Glomerular visceral epithelial cell (primary cell): ENCODE data around the gene FUNDC2.

Experiments
- DNase-seq: peaks from one replicate; pipeline ENCODE4 v3.0.0-alpha.2; 2016; ENCODE audit errors: extremely low spot score

The FUNDC2 gene

GRCh38 chrX:155069414-155069813 lies 42.8 kb downstream of the FUNDC2 start:
- DNase-seq, result no peak

GRCh38 chrX:155070038-155070437 lies 43.4 kb downstream of the FUNDC2 start:
- DNase-seq, result no peak

GRCh38 chrX:155070663-155070974 lies 44.0 kb downstream of the FUNDC2 start:
- no peak for DNase-seq

- DNase-seq, result peak; percentile 86
These were observed 44.5 kb downstream of the FUNDC2 start, which contains the start of the genes BRCC3, CMC4 and MTCP1 for GRCh38 chrX:155070975-155071693. BRCC3 (plus strand) TSS chrX:155071508; CDS start chrX:155071528, 20 bp downstream. CMC4 (minus strand) TSS chrX:155071136; CDS start chrX:155064023, 7,113 bp downstream. MTCP1 (minus strand) TSS chrX:155071136; CDS start chrX:155066010, 5,126 bp downstream.

GRCh38 chrX:155071694-155072280 lies 45.1 kb downstream of the FUNDC2 start:
- peak; percentile 11 for DNase-seq

- DNase-seq, result peak; percentile 16
These were observed 59.7 kb downstream of the FUNDC2 start for GRCh38 chrX:155086202-155086840.

GRCh38 chrX:155086961-155087735 lies 60.5 kb downstream of the FUNDC2 start:
- no peak for DNase-seq

- DNase-seq, result peak; percentile 2
These were observed 67.9 kb downstream of the FUNDC2 start for GRCh38 chrX:155094468-155095061.

- DNase-seq, result no peak
These were observed 79.3 kb downstream of the FUNDC2 start for GRCh38 chrX:155105919-155106318.

- no peak for DNase-seq
These were observed 81.8 kb downstream of the FUNDC2 start for GRCh38 chrX:155108427-155108826.
